ENCODE data around the gene CISD3.
"Not testable (repeated sequence)": the region's sequence is repeated elsewhere in the genome, so short reads cannot be mapped to it uniquely, and the experiment has no call there.

CISD3 gene

DNA sequence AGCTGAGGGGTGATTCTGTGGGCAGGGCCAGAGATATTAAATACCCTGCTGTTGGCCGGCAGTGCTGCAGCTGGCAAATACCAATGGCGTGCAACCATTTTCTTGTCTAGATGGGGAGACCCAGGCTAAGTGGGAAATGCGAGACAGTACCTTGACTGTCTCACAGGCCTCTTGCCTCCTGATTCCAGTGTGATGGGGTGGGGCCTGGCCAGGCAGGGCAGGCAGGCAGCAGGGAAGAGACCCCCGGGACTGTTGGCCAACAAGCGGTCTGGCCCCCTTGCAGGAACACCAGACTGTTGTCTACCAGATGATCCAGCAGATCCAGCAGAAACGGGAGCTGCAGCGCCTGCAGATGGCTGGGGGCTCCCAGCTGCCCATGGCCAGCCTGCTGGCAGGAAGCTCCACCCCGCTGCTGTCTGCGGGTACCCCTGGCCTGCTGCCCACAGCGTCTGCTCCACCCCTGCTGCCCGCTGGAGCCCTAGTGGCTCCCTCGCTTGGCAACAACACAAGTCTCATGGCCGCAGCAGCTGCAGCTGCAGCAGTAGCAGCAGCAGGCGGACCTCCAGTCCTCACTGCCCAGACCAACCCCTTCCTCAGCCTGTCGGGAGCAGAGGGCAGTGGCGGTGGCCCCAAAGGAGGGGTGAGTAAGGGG lies 5.7 kb upstream of the CISD3 start:
- FAIRE-seq: no peak
- no peak for DNase-seq (ENCODE audit: extremely low spot score, insufficient read length, low read depth)

DNA sequence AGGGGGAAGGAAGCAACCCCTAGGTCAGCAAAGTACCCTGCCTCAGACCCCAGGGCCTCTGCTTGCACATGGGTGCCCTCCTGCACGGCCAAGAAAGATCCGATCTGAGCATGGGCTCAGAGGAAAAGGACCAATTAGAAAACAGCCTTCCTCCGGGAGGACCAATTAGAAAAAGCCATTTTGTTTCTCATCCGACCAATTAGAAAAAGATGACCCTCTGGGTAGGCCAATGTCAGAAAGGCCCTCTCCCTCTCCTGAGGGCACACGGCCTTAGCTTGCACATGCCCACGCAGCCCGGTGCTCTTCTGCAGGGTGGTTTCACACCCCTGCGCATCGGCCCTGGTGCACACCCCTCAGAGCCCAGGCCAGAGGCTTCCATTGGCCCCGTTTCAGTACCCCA lies 5.1 kb upstream of the CISD3 start:
- FAIRE-seq (no peak), DNase-seq (ENCODE audit: extremely low spot score, insufficient read length, low read depth) (no peak)

DNA sequence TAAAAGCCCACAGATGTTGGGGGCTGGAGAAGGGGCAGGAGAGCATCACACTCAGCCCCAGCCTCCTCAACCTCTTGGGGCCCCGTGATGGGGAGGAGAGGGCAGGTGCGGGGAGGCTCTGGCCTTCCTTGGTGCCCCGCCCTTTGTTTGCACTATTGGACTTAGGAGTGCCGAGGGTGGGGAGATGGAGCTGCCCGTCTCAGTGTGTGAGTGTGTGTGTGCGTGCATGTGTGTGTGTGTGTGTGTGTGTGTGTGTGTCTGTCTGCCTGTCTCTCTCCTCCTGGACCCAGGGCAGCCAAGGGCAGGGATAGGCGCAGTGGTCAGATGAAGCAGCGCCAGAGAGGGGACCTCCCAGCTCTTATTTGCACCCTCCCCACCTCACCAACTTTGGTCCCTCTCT lies 4.0 kb upstream of the CISD3 start:
- not testable (repeated sequence) for DNase-seq (ENCODE audit: extremely low spot score, insufficient read length, low read depth); FAIRE-seq

DNA sequence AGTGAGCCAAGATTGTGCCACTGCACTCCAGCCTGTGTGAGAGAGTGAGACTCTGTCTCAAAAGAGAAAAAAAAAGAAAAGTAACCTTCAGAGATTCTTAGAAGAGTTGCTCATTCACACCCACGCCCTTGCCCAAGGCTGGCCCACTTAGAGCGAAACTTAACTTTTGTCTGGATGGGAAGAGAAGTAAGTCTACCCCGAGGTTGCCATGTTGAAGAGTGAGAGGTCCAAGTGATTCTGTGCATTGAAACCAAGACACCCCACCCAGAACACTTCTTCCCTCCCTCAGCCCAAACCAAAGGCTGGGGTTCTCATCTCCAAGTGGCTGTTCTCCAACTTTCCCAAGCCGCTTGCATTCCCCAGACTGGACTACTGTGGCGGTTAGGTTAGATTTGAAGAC lies 2.4 kb upstream of the CISD3 start:
- FAIRE-seq: no peak
- no peak for DNase-seq (ENCODE audit: extremely low spot score, insufficient read length, low read depth)

DNA sequence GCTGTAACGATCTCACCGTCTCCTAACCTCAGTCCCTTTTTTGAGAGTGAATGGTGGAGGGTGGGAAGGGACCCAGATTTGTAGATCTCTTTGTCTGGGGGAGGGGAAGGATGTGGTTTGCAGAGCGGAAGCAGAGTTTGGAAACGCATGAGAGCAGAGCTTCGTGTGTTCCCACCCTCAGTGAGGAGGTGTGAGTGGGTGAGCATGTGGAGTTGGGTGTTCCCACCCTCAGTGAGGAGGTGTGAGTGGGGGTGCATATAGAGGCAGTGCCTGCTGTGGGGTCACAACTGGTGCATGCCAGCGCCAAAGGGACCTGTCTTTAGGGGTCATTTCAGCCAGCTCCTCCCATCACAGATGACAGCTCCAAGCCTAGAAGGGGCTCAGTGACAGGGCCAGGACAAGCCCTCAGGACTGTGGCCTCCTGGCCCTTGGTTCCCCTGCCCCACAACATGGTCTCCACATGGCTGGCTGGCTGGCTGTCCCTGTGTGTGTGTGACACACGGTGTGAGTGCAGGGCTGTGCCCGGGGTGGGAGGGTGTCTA lies 1.8 kb upstream of the CISD3 start:
- FAIRE-seq: no peak
- DNase-seq (ENCODE audit: extremely low spot score, insufficient read length, low read depth): no peak

DNA sequence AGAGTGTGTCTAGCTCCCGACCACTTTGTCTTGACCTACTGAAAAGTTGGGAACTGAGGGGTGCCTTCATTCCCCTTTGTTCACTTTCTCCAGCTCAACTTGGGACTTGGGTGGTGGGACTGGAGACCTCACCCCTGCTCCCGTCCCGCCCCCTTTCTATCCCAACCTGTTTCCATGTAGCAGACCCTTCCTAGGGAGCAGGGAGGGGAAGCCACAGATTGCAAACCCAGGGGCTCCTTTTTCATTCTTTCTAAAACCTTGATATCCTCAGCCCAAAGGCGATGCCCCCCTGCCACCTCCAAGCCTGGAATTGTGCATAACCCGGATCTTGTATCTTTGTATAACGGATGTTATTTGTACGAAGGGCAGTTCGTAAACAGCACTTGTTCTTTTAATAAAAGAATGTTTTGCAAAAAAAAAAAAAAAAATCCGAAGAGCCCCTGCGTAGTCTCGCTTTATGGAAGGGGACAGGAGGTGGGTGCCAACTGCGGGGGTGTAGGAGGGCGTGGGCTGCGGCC lies 714 bp upstream of the CISD3 start:
- no peak for FAIRE-seq
- DNase-seq (ENCODE audit: extremely low spot score, insufficient read length, low read depth): no peak

DNA sequence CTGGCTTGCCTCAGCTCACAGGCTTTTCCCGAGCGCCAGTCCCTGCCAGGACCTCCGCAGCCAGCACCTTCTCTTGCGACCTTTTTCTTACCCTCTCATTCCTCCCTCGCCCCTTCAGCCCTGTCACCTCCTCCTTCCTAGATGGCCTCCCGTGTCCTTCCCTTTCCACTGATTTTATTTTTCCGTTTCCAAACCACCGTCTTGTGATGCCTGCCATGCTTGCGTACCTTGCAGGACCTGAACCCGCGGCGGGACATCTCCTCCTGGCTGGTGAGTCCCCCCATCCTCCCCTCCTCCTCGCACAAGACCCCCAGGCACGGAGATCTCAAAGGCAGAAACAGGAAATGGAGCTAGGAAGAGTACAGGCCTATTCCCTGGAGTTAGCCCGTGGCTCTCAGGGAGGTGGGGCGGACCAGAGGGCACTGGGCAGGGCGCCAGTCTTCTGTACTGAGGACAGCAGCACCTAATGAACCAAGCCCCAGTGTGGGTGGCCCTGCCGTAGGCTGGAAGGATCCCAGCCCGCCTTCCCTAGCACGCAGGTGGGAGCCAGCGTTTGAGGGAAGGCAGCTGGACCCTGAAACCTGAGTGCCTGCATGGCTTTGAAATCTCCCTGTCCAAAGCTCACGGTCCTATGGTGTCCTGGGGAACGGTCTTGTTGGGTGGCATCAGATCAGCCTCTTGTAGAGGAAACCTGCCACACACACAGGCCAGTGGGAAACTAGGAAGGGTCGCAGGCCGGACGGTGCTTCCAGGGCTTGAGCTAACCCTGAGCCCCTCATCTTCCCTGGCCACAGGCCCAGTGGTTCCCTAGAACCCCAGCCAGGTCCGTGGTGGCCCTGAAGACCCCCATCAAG lies 612 bp downstream of the CISD3 start:
- DNase-seq (ENCODE audit: extremely low spot score, insufficient read length, low read depth): no peak
- FAIRE-seq: no peak

DNA sequence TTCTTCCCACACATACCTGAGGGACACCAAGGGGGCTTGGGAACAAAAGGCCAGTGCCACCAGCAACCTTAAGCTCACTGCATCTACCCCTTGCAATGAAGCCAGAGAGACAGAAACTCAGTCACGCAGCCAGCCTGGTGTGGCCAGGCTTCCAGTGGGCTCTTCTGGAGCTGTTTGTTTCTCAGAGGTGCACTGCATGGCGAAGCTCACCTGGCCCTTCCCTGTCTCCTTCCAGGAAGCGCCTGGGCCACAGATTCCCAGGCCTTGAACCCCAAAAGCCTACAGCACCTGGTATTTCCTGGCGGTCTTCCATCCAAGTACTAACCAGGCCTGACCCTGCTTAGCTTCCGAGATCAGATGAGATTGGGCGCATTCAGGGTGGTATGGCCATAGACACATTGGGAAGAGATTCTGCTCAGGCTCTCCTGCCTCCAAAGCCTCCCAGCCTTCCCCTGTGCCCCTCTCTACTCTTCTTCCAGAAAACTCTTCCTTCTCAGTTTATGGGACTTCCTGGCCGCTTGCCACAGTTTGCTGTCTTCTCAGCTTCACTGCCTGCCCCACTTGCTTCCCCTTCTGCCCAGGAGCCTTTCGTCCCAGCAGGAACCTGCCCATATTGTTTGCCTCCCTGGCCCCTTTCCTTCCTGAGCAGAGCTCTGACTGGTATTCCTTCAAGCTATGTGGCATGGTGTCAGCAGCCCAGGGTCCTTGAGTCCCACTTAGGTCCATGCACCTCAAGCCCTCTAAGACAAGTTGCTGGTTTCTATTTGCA lies 1.6 kb downstream of the CISD3 start:
- no peak for FAIRE-seq
- DNase-seq (ENCODE audit: extremely low spot score, insufficient read length, low read depth): no peak

DNA sequence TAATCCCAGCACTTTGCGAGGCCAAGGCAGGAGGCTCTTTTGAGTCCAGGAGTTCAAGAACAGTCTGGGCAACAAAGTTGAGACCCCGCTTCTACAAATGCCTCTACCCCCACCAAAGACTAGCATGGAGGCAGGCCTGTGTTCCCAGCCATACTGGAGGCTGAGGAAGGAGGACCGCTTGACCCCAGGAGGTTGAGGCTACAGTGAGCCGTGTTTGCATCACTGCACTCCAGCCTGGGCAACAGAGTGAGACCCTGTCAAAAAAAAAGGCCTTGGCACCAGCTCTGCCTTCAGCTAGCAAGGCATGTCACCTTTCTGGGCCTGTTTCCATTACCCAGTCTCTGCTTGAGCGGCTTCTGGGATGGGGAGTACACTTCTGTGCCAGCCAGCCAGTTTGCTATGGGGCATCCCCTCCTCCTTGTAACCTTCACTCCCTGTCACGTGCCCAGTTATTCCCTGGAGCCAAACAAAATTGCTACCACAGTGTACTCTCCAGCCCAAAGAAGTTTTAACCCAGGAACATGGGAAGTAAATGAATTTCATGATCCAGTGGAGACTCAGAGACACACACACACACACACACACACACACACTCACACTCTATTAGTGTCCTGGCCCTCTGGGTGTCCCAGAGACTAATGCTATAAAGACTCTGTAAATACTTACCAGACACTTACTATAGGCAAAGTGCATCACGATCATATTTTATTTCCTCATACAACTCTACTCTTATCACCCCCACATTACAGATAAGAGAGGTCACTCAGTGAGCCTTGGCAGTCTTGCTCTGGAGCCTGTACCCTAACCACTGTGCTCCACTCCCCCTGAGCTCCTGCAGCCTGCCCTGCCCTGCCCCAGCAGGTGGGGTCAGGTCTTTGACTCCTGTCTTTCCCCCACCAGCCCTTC lies 2.5 kb downstream of the CISD3 start:
- DNase-seq (ENCODE audit: extremely low spot score, insufficient read length, low read depth) (no peak), FAIRE-seq (no peak)

DNA sequence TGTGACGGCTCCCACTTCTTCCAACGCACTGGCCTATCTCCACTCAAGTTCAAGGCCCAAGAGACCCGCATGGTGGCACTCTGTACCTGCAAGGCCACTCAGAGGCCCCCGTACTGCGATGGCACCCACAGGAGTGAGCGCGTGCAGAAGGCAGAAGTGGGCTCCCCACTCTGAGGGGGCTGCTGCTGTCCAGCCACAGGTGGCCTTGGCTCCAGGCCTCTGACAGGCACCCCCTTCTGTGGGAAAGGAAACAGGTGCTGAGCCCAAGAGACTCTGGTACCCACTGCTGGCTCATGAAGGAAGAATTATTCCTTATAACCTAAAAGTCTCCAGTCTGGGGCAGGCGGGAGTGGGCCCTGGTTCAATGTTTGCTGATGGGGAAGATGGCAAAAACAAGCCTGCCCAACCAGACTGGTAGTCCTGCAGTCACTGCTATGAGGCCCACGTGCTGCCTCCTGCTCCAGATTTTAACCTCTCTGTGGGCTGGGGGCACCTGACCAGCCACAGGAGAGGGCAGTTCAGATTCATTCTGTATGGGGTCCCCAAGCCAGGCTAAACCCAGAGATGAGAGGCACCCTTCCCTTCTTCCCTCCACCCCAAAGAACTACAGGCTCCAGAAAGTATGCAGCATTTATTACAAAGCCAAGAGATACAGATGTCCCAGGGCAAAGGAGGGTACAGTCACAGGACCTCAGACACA lies 3.3 kb downstream of the CISD3 start:
- no peak for DNase-seq (ENCODE audit: extremely low spot score, insufficient read length, low read depth)
- no peak for FAIRE-seq

DNA sequence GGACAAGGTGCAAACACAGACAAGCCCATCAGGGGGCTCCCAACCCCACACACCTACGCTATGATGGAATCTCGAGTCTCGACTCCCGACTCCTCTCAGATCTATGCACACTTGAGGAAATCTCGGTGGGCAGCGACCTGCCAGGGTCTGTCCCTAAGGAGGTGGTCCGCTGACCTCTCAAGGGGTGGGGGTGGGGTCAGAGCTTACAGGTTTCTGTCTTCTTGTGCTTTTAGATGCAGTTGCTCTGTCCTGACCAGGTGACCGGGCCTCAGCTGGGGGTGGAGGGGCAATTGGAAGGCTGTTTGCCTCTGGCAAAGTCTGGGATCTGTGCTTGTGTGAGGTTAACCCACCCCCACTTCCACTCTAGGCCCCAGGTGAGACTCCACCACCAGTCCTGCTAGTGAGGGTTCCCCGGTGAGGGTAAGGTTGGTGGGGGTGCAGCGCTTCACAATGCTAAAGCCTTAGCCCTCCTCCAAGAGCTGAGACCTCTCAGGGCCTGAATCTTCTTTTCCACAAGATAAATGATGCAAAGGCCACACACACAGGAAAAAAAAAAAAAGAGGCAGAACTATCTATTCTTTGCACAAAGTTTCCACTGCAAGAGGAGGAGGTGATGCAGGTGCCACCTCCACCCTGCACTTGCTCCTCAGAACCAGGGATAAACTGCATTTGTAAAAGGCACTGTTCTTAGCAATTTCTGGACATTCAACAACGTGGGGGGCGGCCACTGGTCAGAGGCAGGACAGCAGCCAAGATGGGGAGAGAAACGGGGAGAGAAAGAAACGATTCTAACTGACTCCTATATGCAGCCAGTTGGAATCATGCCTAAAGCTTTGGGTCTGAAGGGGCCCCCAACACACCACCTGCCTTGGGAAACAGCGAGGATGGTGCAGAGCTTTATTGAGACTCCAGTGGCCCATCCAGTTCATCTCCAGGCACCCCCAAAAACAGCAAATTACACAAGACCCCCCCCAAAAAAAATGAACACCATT lies 4.1 kb downstream of the CISD3 start:
- FAIRE-seq (no peak), DNase-seq (ENCODE audit: extremely low spot score, insufficient read length, low read depth) (no peak)

DNA sequence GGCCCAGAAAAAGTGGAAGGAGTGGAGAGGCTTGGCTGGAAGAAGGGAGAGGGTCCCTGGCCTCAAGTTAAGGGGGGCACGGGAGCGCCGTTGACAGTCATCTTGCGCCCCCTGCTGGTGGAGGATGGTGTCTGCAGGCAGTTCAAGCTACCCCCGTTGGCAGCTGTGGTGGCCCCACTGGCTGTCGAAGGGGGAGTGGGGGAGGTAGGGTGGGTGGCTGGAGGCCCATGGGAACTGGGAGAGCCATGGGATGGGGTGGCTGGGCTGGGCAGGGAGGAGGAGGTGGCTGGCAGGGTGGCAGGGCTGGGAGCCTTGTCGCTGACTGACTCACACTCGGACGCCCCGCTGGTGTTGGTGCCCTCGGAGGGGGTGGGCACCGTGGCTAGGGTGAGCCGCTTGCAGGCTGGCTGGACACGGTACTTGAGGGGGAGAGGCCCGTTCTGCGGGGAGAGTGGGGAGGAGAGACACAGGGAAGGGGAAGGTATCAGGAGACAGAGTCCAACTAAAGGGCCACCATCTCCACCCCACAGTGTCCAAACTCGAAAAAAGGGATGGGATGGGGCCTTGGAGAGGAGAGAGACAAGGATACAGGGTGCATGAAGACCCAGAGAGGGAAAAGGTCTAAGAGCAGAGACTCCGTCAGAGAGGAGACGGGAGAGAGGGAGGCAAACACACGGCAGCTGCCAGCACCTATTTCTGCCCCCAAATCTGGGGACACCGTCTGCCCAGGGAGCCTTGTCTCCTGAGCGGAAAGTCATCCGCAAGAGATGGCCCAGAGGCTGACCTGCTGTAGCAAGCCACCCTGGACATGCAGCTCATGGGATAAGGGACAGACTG lies 5.2 kb downstream of the CISD3 start:
- FAIRE-seq: no peak

DNA sequence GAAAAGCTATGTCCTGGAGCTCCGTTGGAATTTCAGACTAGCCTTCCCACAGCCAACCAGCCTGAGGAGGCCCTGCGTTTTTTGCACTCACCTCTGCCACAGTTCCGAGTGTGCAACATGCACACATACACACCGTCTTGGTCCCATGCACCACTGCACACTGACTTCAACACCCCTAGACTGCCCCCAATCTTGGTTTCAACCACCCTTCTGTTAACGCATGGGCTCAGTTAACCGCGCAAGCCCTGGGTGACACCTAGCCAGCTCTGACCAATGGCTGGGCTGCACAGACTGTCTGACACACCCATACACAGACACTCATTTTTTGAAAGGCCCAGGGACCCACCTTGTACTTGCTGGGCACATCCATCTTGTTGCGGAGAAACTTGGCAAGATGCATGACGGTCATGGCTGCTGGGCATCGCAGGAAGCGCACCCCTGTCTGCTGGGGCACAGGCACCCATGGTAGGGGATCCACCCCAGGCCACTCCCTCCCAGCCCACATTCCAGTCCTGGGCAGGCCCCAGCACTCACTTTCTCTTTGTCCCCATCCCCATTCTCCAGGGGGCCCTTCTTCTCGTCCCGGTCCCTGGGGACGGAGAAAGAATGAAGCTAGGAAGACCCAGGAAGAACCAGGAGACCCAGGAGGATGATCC lies 8.0 kb downstream of the CISD3 start:
- no peak for FAIRE-seq

More for the DNA sequence above, 5.2 kb downstream of the CISD3 start:
- peak; percentile 64 for DNase-seq (ENCODE audit: extremely low spot score, insufficient read length, low read depth)

DNA sequence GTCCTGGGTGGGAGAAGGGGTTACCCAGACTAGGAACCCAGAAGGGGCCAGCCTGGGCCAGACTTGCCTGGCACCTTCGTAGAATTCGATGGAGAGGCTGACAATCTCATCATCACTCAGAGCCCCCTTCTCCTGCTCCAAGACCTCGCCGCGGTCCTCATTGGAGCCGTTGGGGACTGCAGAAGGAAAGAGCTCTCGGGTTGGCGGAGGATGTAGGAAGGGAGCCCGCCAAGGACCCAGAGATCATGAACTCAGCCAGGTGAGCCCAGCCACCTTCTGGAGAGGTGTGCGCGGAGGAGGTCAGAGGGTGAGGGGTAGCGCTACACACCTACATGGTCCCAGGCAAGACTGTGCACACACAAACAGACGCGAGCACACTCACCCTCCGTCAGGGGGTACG lies 8.5 kb downstream of the CISD3 start:
- DNase-seq (ENCODE audit: extremely low spot score, insufficient read length, low read depth): no peak

More for the DNA sequence above, 8.0 kb downstream of the CISD3 start:
- DNase-seq (ENCODE audit: extremely low spot score, insufficient read length, low read depth): peak; percentile 39

DNA sequence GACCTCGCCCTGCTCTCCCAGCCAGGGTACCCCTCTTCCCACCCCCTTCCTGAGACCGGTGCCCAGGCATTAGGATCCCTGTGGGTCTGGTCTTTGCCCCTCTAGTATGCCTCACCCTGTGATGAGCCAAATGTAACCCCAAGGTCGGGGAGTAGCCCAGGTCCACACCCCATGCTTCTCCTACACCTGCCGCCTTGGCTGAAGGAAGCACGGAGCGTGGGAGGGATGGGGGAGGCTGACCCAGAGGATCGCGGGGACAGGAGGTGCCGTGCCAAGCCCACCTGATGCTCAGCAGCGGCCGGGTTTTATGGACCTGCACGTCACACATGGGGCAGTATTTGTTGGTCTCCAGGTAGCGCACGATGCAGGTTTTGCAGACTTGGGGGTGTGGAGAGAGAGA lies 9.2 kb downstream of the CISD3 start:
- DNase-seq (ENCODE audit: extremely low spot score, insufficient read length, low read depth): no peak
- no peak for FAIRE-seq

More for the DNA sequence above, 8.5 kb downstream of the CISD3 start:
- no peak for FAIRE-seq

DNA sequence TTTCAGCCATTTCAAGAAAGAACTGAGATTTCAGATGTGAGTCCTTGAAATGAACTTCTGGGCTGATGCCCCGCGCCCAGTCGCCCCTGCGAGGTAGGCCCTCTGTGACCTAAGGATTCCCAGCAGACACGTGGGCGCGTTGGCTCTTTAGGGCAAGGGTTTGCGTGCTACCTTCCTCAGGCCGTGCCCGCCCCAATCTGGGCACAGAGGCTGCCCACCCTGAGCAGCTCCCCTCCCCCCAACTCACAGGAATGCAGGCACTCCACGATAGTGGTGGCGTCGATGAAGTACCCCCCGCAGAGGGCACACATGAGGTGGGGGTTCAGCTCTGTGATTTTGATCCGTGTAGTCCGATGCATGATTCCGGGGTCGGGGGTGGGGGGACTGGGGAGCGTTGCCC lies 9.9 kb downstream of the CISD3 start:
- FAIRE-seq (no peak), DNase-seq (ENCODE audit: extremely low spot score, insufficient read length, low read depth) (no peak)
